B cell (primary cell): ENCODE measurements around the gene STUM. TPM values are rescaled to one million over a fixed set of nuclear protein-coding genes. Genes with fewer than 3 reads are reported as not detected.
"Not testable (repeated sequence)": the region's sequence is repeated elsewhere in the genome, so short reads cannot be mapped to it uniquely, and the experiment has no call there.

Experiments used
- ATAC-seq: fragments of 200-7000 bp; cut with Tn5 transposase; one replicate; pipeline ENCODE4 v1.10.0; 2021; ENCODE audit warnings: low read depth, mild to moderate bottlenecking, moderate number of reproducible peaks, moderate library complexity
- CTCF ChIA-PET: fragments of 350-600 bp; sonication (Branson Sonifier 250); formaldehyde crosslinking; loops from one replicate; lab custom pipeline; 2021; ENCODE audit warnings: antibody characterized with exemption, inconsistent platforms; lab: Charles Lee
- POLR2A ChIA-PET: fragments of 350-600 bp; sonication (Branson Sonifier 250); formaldehyde crosslinking; loops from one replicate; lab custom pipeline; 2021; ENCODE audit warnings: antibody characterized with exemption; lab: Charles Lee
- DNase-seq: peaks from one replicate; pipeline ENCODE4 v3.0.0; 2013
- H2AFZ ChIP-seq: 2 replicates; pipeline ENCODE4 v1.6.1; 2012; ENCODE audit warnings: mild to moderate bottlenecking, low read depth, low read length; ENCODE audit not compliant: insufficient read depth, poor library complexity, severe bottlenecking
- H3K27ac ChIP-seq, 2 donors: 1 replicate in 1 of 2; 2 replicates in 1 of 2; pipeline ENCODE4 v1.5.1; 2012 to 2013; ENCODE audit warnings: low read length in 2 of 2, mild to moderate bottlenecking in 2 of 2, moderate library complexity in 1 of 2
- H3K27me3 ChIP-seq, 4 experiments: fragments of 200-600 bp in 1 of 4; sonication (generic) in 1 of 4; replicated peaks in 1 of 4; 1 replicate in 2 of 4; 2 replicates in 2 of 4; pipeline versions ENCODE4 v1.6.1 to v1.7.0; 2013 to 2016; ENCODE audit warnings: low read length in 3 of 4, mild to moderate bottlenecking in 2 of 4, mixed read lengths in 1 of 4, moderate library complexity in 1 of 4; ENCODE audit not compliant: insufficient read depth in 4 of 4, control insufficient read depth in 3 of 4; ENCODE audit errors: control extremely low read depth in 1 of 4
- H3K36me3 ChIP-seq, 2 experiments: replicated peaks in 1 of 2; 1 replicate in 1 of 2; 2 replicates in 1 of 2; pipeline versions ENCODE4 v1.6.1 to v1.7.1; 2013; ENCODE audit warnings: low read length in 1 of 2; ENCODE audit not compliant: insufficient read depth in 2 of 2, control insufficient read depth in 1 of 2; ENCODE audit errors: control extremely low read depth in 1 of 2, extremely low read depth in 1 of 2
- H3K4me1 ChIP-seq, 2 donors: fragments of 200-600 bp in 1 of 2; sonication (generic) in 1 of 2; 1 replicate in 1 of 2; 2 replicates in 1 of 2; pipeline versions ENCODE4 v1.5.1 to v1.6.1; 2013 to 2017; ENCODE audit warnings: low read length in 2 of 2; ENCODE audit not compliant: control insufficient read depth in 2 of 2, insufficient read depth in 2 of 2
- H3K4me2 ChIP-seq: replicated peaks from 2 replicates; pipeline ENCODE3; 2012; ENCODE audit warnings: mild to moderate bottlenecking, low read depth, low read length; ENCODE audit not compliant: poor library complexity, severe bottlenecking
- H3K4me3 ChIP-seq, 5 experiments: fragments of 200-600 bp in 1 of 5; sonication (generic) in 1 of 5; 1 replicate in 3 of 5; 2 replicates in 2 of 5; pipeline versions ENCODE4 v1.5.1 to v1.7.0; 2011 to 2016; ENCODE audit warnings: low read length in 4 of 5, mild to moderate bottlenecking in 4 of 5, low read depth in 2 of 5, control low read depth in 1 of 5, moderate library complexity in 1 of 5; ENCODE audit not compliant: insufficient read depth in 1 of 5; ENCODE audit errors: control extremely low read depth in 1 of 5, extremely low read depth in 1 of 5
- H3K79me2 ChIP-seq: fragments of 200-600 bp; sonication (generic); one replicate; pipeline ENCODE4 v1.6.0; 2016; ENCODE audit warnings: low read length; ENCODE audit not compliant: control insufficient read depth, insufficient read depth
- H3K9ac ChIP-seq: fragments of 200-600 bp; sonication (generic); 2 replicates; pipeline ENCODE4 v1.6.1; 2017; ENCODE audit warnings: mild to moderate bottlenecking, low read length, moderate library complexity
- H3K9me3 ChIP-seq, 3 donors: one replicate each; pipeline versions ENCODE4 v1.6.1 to v1.7.1; 2013; ENCODE audit warnings: low read length in 2 of 3; ENCODE audit not compliant: control insufficient read depth in 2 of 3, insufficient read depth in 1 of 3; ENCODE audit errors: control extremely low read depth in 1 of 3
- H4K20me1 ChIP-seq: 2 replicates; pipeline ENCODE4 v1.6.0; 2012; ENCODE audit warnings: mild to moderate bottlenecking, low read length; ENCODE audit not compliant: insufficient read depth, control insufficient read depth, poor library complexity, severe bottlenecking
- H3K27ac Mint-ChIP-seq: one replicate; pipeline ENCODE4 v1.8.0; 2021; ENCODE audit warnings: mixed read lengths
- H3K27me3 Mint-ChIP-seq: one replicate; pipeline ENCODE4 v1.8.0; 2021; ENCODE audit warnings: mixed read lengths
- H3K4me1 Mint-ChIP-seq: one replicate; pipeline ENCODE4 v1.8.0; 2021; ENCODE audit warnings: mixed read lengths
- H3K4me3 Mint-ChIP-seq: one replicate; pipeline ENCODE4 v1.8.0; 2021; ENCODE audit warnings: mixed read lengths
- H3K9me3 Mint-ChIP-seq: one replicate; pipeline ENCODE4 v1.8.0; 2022; ENCODE audit warnings: mixed read lengths; ENCODE audit not compliant: insufficient read depth
- EZH2 ChIP-seq: IDR thresholded peaks from 2 replicates; pipeline ENCODE4 v1.6.1; 2012; ENCODE audit warnings: borderline replicate concordance, low read depth, mild to moderate bottlenecking, moderate library complexity, low read length; ENCODE audit not compliant: insufficient read depth, poor library complexity, severe bottlenecking
- WGBS: methylation state at CpG from one replicate; pipeline ENCODE4 v1.1.5; 2013; ENCODE audit warnings: missing lambda C conversion rate; ENCODE audit not compliant: insufficient coverage; 5-methylcytosine and 5-hydroxymethylcytosine counted together
- intact Hi-C: fragments of 100-400 bp; cut with micrococcal nuclease; formaldehyde crosslinking; loops from one replicate; pipeline ENCODE4 v1.10.0; 2022
- polyA plus RNA-seq: library from polyadenylated mRNA; depleted of rRNA; stranded (reverse); fragments of >200 nt; gene quantifications from 2 replicates; pipeline ENCODE4 v1.2.3, GENCODE V29; 2012
- total RNA-seq, 2 donors: library from RNA; stranded (reverse); fragments of 120-200 nt in 1 of 2; gene quantifications; 1 replicate in 1 of 2; 2 replicates in 1 of 2; pipeline versions ENCODE4 v1.2.3 to v1.2.4, GENCODE V29; 2013 to 2022
- TF ChIP-seq, protein P1 (sequence below): fragments of 200-600 bp; IDR thresholded peaks from one replicate; pipeline ENCODE4 v1.8.0; 2022; ENCODE audit warnings: antibody characterized with exemption, mild to moderate bottlenecking

The STUM gene
- total and polyA plus RNA-seq, 2 donors (not counting 1 experiment from before 2014, with no cell fraction given): 0.12 to 0.69 TPM

- CTCF ChIA-PET: interaction anchor here (5.2 kb wide), 1 partner anchor 188 kb away, joined by 36 read pairs; no protein-coding TSS in a partner anchor
- no peak for DNase-seq
- peaks cover 2% of the 10 kb centered on the region for H3K4me1 Mint-ChIP-seq
- POLR2A ChIA-PET: no interaction called here
- Histone ChIP-seq H3K4me3 (no peak overlapping the region), H3K9me3 (no peaks in the 10 kb centered on the region), H3K27ac (no peak overlapping the region), H4K20me1 (no peaks in the 10 kb centered on the region), H3K27me3 (peaks cover 0 to 3% (median 0%) of the 10 kb centered on the region in 4 experiments), H3K4me2 (no peak overlapping the region), H3K4me1 (no peaks in the 10 kb centered on the region), H3K79me2 (no peaks in the 10 kb centered on the region), H3K36me3 (no peaks in the 10 kb centered on the region), H2AFZ (no peak overlapping the region), H3K9ac (no peak overlapping the region)
- H3K27ac Mint-ChIP-seq: no peak overlapping the region
- no peaks in the 10 kb centered on the region for H3K9me3 Mint-ChIP-seq
- TF ChIP-seq, protein P1, sequence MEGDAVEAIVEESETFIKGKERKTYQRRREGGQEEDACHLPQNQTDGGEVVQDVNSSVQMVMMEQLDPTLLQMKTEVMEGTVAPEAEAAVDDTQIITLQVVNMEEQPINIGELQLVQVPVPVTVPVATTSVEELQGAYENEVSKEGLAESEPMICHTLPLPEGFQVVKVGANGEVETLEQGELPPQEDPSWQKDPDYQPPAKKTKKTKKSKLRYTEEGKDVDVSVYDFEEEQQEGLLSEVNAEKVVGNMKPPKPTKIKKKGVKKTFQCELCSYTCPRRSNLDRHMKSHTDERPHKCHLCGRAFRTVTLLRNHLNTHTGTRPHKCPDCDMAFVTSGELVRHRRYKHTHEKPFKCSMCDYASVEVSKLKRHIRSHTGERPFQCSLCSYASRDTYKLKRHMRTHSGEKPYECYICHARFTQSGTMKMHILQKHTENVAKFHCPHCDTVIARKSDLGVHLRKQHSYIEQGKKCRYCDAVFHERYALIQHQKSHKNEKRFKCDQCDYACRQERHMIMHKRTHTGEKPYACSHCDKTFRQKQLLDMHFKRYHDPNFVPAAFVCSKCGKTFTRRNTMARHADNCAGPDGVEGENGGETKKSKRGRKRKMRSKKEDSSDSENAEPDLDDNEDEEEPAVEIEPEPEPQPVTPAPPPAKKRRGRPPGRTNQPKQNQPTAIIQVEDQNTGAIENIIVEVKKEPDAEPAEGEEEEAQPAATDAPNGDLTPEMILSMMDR: no peak
- TF ChIP-seq EZH2: no peak
- 59% methylated on average over 4 of the region's 8 CpGs for WGBS
- peaks cover 6% of the 10 kb centered on the region for H3K27me3 Mint-ChIP-seq
- intact Hi-C loops: no loop called here
- no peak overlapping the region for H3K4me3 Mint-ChIP-seq
- no peak for ATAC-seq
Measured at GRCh38 chr1:226611301-226611700, 62.7 kb downstream of the STUM start.

GRCh38 chr1:226611980-226612379, 63.4 kb downstream of the STUM start:
- DNase-seq, H3K27ac ChIP-seq, intact Hi-C loops, H3K4me3 ChIP-seq, H3K9me3 Mint-ChIP-seq, H3K9me3 ChIP-seq, H3K79me2 ChIP-seq, H3K9ac ChIP-seq, H3K27me3 ChIP-seq, H3K4me3 Mint-ChIP-seq, H3K4me2 ChIP-seq, H3K4me1 ChIP-seq, H4K20me1 ChIP-seq, H3K27ac Mint-ChIP-seq, CTCF ChIA-PET, H2AFZ ChIP-seq, ATAC-seq, H3K36me3 ChIP-seq, H3K4me1 Mint-ChIP-seq, H3K27me3 Mint-ChIP-seq: not testable (repeated sequence)
- POLR2A ChIA-PET: interaction anchor here (0.6 kb wide), 1 partner anchor 363 kb away, joined by 4 read pairs; no protein-coding TSS in a partner anchor
- WGBS: 100% methylated on average over 3 of the region's 6 CpGs
